HEK293 (cell line): ENCODE measurements around the gene LYSMD3.

Source experiments
- CTCF ChIA-PET: fragments of 350-600 bp; formaldehyde crosslinking; extraction: SDS; loops from one replicate; lab custom pipeline; 2021; ENCODE audit warnings: antibody characterized with exemption; lab: Yijun Ruan, JAX
- POLR2A ChIA-PET: fragments of 300-600 bp; formaldehyde crosslinking; extraction: SDS; loops from one replicate; lab custom pipeline; 2020; ENCODE audit warnings: antibody characterized with exemption, inconsistent platforms; lab: Yijun Ruan, JAX
- H3K27ac ChIP-seq: fragments of 200-500 bp; sonication (Bioruptor generic); 2 replicates; pipeline ENCODE4 v1.5.1; 2014; ENCODE audit warnings: low read depth, low read length, control low read depth, inconsistent platforms; ENCODE audit errors: extremely low read depth
- H3K36me3 ChIP-seq, 2 experiments: fragments of 200-500 bp in 1 of 2; sonication (Bioruptor generic) in 1 of 2; 1 replicate in 1 of 2; 2 replicates in 1 of 2; pipeline ENCODE4 v1.5.1; 2014 to 2017; ENCODE audit warnings: inconsistent platforms in 2 of 2, low read length in 2 of 2; ENCODE audit not compliant: control insufficient read depth in 2 of 2, insufficient read depth in 1 of 2
- H3K4me1 ChIP-seq: fragments of 200-500 bp; sonication (Bioruptor generic); 2 replicates; pipeline ENCODE4 v1.5.1; 2014; ENCODE audit warnings: mild to moderate bottlenecking, low read length, inconsistent platforms; ENCODE audit not compliant: control insufficient read depth, insufficient read depth
- H3K4me3 ChIP-seq: 2 replicates; pipeline ENCODE4 v1.5.1; 2011; ENCODE audit warnings: low read depth, mild to moderate bottlenecking, control low read depth, low read length, moderate library complexity
- H3K9me3 ChIP-seq: fragments of 200-500 bp; sonication (Bioruptor generic); 2 replicates; pipeline ENCODE4 v1.5.1; 2014; ENCODE audit warnings: low read depth, low read length, inconsistent platforms; ENCODE audit not compliant: control insufficient read depth, insufficient read depth
- BCL11A ChIP-seq: fragments of 450-650 bp; formaldehyde crosslinking; IDR thresholded peaks from 2 replicates; pipeline ENCODE4 v1.5.1; 2016; ENCODE audit warnings: low read depth, missing biosample characterization, missing genetic modification characterization
- BCL11B ChIP-seq: fragments of 450-650 bp; formaldehyde crosslinking; IDR thresholded peaks from 2 replicates; pipeline ENCODE4 v1.5.1; 2016; ENCODE audit warnings: low read depth, missing biosample characterization, missing genetic modification characterization
- KLF16 ChIP-seq: fragments of 450-650 bp; formaldehyde crosslinking; IDR thresholded peaks from 2 replicates; pipeline ENCODE4 v1.5.1; 2017; ENCODE audit warnings: missing biosample characterization, missing genetic modification characterization
- MYNN ChIP-seq: fragments of 450-650 bp; formaldehyde crosslinking; IDR thresholded peaks from 2 replicates; pipeline ENCODE4 v1.5.1; 2016; ENCODE audit warnings: missing biosample characterization, missing genetic modification characterization, borderline replicate concordance
- PRDM4 ChIP-seq: fragments of 450-650 bp; formaldehyde crosslinking; IDR thresholded peaks from 2 replicates; pipeline ENCODE4 v1.5.1; 2017; ENCODE audit warnings: missing biosample characterization, missing genetic modification characterization
- PRDM6 ChIP-seq: fragments of 450-650 bp; formaldehyde crosslinking; IDR thresholded peaks from 2 replicates; pipeline ENCODE4 v1.5.1; 2017; ENCODE audit warnings: missing biosample characterization, missing genetic modification characterization
- SCRT2 ChIP-seq: fragments of 450-650 bp; formaldehyde crosslinking; IDR thresholded peaks from 2 replicates; pipeline ENCODE4 v1.5.1; 2016; ENCODE audit warnings: missing biosample characterization, missing genetic modification characterization
- SP2 ChIP-seq: fragments of 450-650 bp; formaldehyde crosslinking; IDR thresholded peaks from 2 replicates; pipeline ENCODE4 v1.5.1; 2016; ENCODE audit warnings: missing biosample characterization, missing genetic modification characterization
- SP7 ChIP-seq: fragments of 450-650 bp; formaldehyde crosslinking; IDR thresholded peaks from 2 replicates; pipeline ENCODE4 v1.5.1; 2016; ENCODE audit warnings: missing biosample characterization, missing genetic modification characterization
- YY1 ChIP-seq: fragments of 450-650 bp; formaldehyde crosslinking; IDR thresholded peaks from 2 replicates; pipeline ENCODE4 v1.5.1; 2018; ENCODE audit warnings: missing biosample characterization, missing genetic modification characterization
- YY2 ChIP-seq: fragments of 450-650 bp; formaldehyde crosslinking; IDR thresholded peaks from 2 replicates; pipeline ENCODE4 v1.5.1; 2016; ENCODE audit warnings: missing biosample characterization, missing genetic modification characterization
- ZBTB17 ChIP-seq: fragments of 450-650 bp; formaldehyde crosslinking; IDR thresholded peaks from 2 replicates; pipeline ENCODE4 v1.5.1; 2016; ENCODE audit warnings: missing biosample characterization, missing genetic modification characterization
- ZBTB6 ChIP-seq: fragments of 450-650 bp; formaldehyde crosslinking; IDR thresholded peaks from 2 replicates; pipeline ENCODE4 v1.5.1; 2017; ENCODE audit warnings: missing biosample characterization, missing genetic modification characterization
- ZEB2 ChIP-seq: fragments of 450-650 bp; formaldehyde crosslinking; IDR thresholded peaks from 2 replicates; pipeline ENCODE4 v1.5.1; 2016; ENCODE audit warnings: missing biosample characterization, missing genetic modification characterization
- ZIC2 ChIP-seq: fragments of 450-650 bp; formaldehyde crosslinking; IDR thresholded peaks from 2 replicates; pipeline ENCODE4 v1.5.1; 2016; ENCODE audit warnings: missing biosample characterization, missing genetic modification characterization
- ZNF10 ChIP-seq: fragments of 450-650 bp; formaldehyde crosslinking; IDR thresholded peaks from 2 replicates; pipeline ENCODE4 v1.5.1; 2017; ENCODE audit warnings: missing biosample characterization, missing genetic modification characterization
- ZNF112 ChIP-seq: fragments of 450-650 bp; formaldehyde crosslinking; IDR thresholded peaks from 2 replicates; pipeline ENCODE4 v1.5.0; 2017; ENCODE audit warnings: missing biosample characterization, missing genetic modification characterization
- ZNF121 ChIP-seq: fragments of 450-650 bp; formaldehyde crosslinking; IDR thresholded peaks from 2 replicates; pipeline ENCODE4 v1.5.1; 2016; ENCODE audit warnings: missing biosample characterization, missing genetic modification characterization
- ZNF18 ChIP-seq: fragments of 450-650 bp; formaldehyde crosslinking; IDR thresholded peaks from 2 replicates; pipeline ENCODE4 v1.5.1; 2016; ENCODE audit warnings: missing biosample characterization, missing genetic modification characterization
- ZNF266 ChIP-seq: fragments of 450-650 bp; formaldehyde crosslinking; IDR thresholded peaks from 2 replicates; pipeline ENCODE4 v1.5.1; 2016; ENCODE audit warnings: missing biosample characterization, missing genetic modification characterization, low read depth
- ZNF366 ChIP-seq: fragments of 450-650 bp; formaldehyde crosslinking; conservative IDR thresholded peaks from 2 replicates; pipeline ENCODE4 v1.5.1; 2016; ENCODE audit warnings: missing biosample characterization, missing genetic modification characterization
- ZNF404 ChIP-seq: fragments of 450-650 bp; formaldehyde crosslinking; IDR thresholded peaks from 2 replicates; pipeline ENCODE4 v1.5.1; 2017; ENCODE audit warnings: missing biosample characterization, missing genetic modification characterization
- ZNF449 ChIP-seq: fragments of 450-650 bp; formaldehyde crosslinking; IDR thresholded peaks from 2 replicates; pipeline ENCODE4 v1.5.1; 2017; ENCODE audit warnings: missing biosample characterization, mild to moderate bottlenecking, missing genetic modification characterization, moderate library complexity
- ZNF560 ChIP-seq: fragments of 450-650 bp; formaldehyde crosslinking; IDR thresholded peaks from 2 replicates; pipeline ENCODE4 v1.5.1; 2017; ENCODE audit warnings: missing biosample characterization, missing genetic modification characterization, borderline replicate concordance
- ZNF571 ChIP-seq: fragments of 450-650 bp; formaldehyde crosslinking; IDR thresholded peaks from 2 replicates; pipeline ENCODE4 v1.5.0; 2017; ENCODE audit warnings: missing biosample characterization, missing genetic modification characterization
- ZNF623 ChIP-seq: fragments of 450-650 bp; formaldehyde crosslinking; IDR thresholded peaks from 2 replicates; pipeline ENCODE4 v1.5.1; 2016; ENCODE audit warnings: missing biosample characterization, missing genetic modification characterization
- ZNF629 ChIP-seq: fragments of 450-650 bp; formaldehyde crosslinking; IDR thresholded peaks from 2 replicates; pipeline ENCODE4 v1.5.1; 2017; ENCODE audit warnings: missing biosample characterization, missing genetic modification characterization
- ZNF785 ChIP-seq: fragments of 450-650 bp; formaldehyde crosslinking; IDR thresholded peaks from 2 replicates; pipeline ENCODE4 v1.5.1; 2016; ENCODE audit warnings: missing biosample characterization, missing genetic modification characterization
- ZSCAN16 ChIP-seq: fragments of 450-650 bp; formaldehyde crosslinking; IDR thresholded peaks from 2 replicates; pipeline ENCODE4 v1.5.1; 2016; ENCODE audit warnings: missing biosample characterization, missing genetic modification characterization

LYSMD3 gene

GRCh38 chr5:90518661-90519060 is 10.7 kb downstream of the LYSMD3 start:
- Histone ChIP-seq H3K27ac (no peak overlapping the region), H3K36me3 (peaks cover 20 to 51% of the 10 kb centered on the region in 2 experiments), H3K4me1 (peaks cover 5% of the 10 kb centered on the region), H3K9me3 (no peaks in the 10 kb centered on the region)
- TF ChIP-seq ZIC2, result no peak
- TF ChIP-seq ZNF121 (tag by site-specific recombination), result no peak
- TF ChIP-seq PRDM6 (tag by site-specific recombination), result 0 out of 2 replicates have a peak, but pooled peaks have one; percentile 33
- peak; percentile 53 for TF ChIP-seq ZNF366 (tag by site-specific recombination)
- TF ChIP-seq SP7, result peak; percentile 86
- TF ChIP-seq BCL11B (tag by site-specific recombination), result no peak
- peak; percentile 88 for TF ChIP-seq SCRT2
- TF ChIP-seq KLF16 (tag by site-specific recombination), result no peak
- TF ChIP-seq ZBTB17 (tag by site-specific recombination), result 0 out of 2 replicates have a peak, but pooled peaks have one; percentile 25
- TF ChIP-seq SP2 (tag by site-specific recombination), result no peak
- TF ChIP-seq ZNF785 (tag by site-specific recombination), result no peak
- peak; percentile 56; the same call in 1 of the 2 replicates for TF ChIP-seq ZNF629 (tag by site-specific recombination)
- TF ChIP-seq, all 188 proteins: peak for 6
- POLR2A ChIA-PET, result interaction anchor here (0.6 kb wide), 1 partner anchor 8 kb away, joined by 4 read pairs; no protein-coding TSS in a partner anchor
- CTCF ChIA-PET, result interaction anchor here (0.5 to 1.7 kb wide), 4 partner anchors 11 to 852 kb away, joined by 3 to 5 read pairs (median 4); partner anchors contain the start of gene LYSMD3
- H3K4me3 ChIP-seq, result no peak overlapping the region

- ChIA-PET POLR2A (no interaction called here), CTCF (interaction anchor here (0.7 kb wide), 2 partner anchors 29 to 75 kb away, joined by 3 to 4 read pairs; no protein-coding TSS in a partner anchor)
- Histone ChIP-seq H3K36me3 (peaks cover 6 to 17% of the 10 kb centered on the region in 2 experiments), H3K4me3 (no peak overlapping the region), H3K4me1 (peaks cover 5% of the 10 kb centered on the region), H3K9me3 (no peaks in the 10 kb centered on the region), H3K27ac (no peak overlapping the region)
- TF ChIP-seq ZNF449 (tag by site-specific recombination), result no peak
- no peak for TF ChIP-seq ZNF266
- TF ChIP-seq ZNF112, result no peak
- no peak for TF ChIP-seq BCL11A (tag by site-specific recombination)
- TF ChIP-seq YY2, result no peak
- no peak for TF ChIP-seq ZSCAN16 (tag by site-specific recombination)
- TF ChIP-seq ZNF404 (tag by site-specific recombination), result no peak
- no peak for TF ChIP-seq ZEB2 (tag by site-specific recombination)
- TF ChIP-seq ZNF10 (tag by site-specific recombination), result no peak
- TF ChIP-seq ZNF560 (tag by site-specific recombination), result no peak
- TF ChIP-seq PRDM4 (tag by site-specific recombination), result no peak
- no peak for TF ChIP-seq ZNF121 (tag by site-specific recombination)
- no peak for TF ChIP-seq ZNF571 (tag by site-specific recombination)
- no peak for TF ChIP-seq YY1 (tag by site-specific recombination)
- no peak for TF ChIP-seq MYNN
- no peak for TF ChIP-seq ZNF18
- TF ChIP-seq ZNF623, result no peak
- no peak for TF ChIP-seq ZBTB6 (tag by site-specific recombination)
These were observed 14.9 kb downstream of the LYSMD3 start for GRCh38 chr5:90514520-90514919.
